ENCODE measurements around the gene GP1BA.
A peak's percentile ranks its signal among the peaks of the same experiment; 100 is the strongest.

GP1BA gene

DNA sequence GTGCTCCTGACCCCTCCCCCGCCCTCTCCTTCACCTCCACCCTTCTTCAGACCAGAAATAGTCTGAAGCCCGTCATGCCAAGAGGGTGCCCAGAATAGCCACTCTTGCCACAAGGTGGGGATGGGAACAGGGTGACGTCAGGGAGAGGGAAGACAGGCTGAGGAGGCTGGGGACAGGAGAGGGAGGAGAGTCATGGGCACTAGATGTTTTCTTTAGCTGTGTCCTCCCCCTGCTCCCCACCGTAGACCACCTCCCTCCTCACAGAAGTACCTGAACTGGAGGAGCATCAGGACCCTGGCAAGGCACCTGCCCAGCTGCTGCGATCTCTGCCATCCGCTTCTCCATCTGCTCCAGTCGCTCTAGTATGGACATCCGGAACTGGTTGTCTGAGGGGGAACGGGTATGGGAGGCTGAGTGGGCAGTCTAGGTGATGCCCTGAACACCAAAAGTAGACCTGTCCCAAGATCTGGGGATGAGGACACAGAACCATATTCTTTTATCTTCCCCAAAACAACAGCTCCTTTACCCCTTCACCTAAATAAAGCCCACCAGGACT, 42.1 kb downstream of the GP1BA start:
- no peak for DNase-seq (ENCODE audit: low spot score)

DNA sequence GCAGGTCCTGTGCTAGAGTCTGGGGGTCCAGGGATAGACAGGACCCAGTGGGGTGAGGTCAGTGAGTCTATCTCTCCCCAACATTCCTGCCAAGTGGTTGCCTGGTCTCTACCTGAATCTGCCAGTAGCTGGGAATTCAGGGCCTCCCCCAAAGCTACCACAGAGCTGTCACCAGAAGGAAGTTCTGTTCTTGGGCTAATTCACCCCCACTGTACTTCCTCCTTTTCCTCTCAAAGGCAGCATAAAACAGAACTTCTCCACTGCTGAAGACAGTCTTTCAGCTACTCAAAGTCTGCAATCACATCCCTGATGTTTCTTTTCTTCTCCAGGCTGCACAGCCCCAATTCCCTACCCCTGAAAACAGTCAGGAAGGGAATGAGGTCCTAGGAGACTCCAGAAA, 46.6 kb downstream of the GP1BA start:
- no peak for DNase-seq (ENCODE audit: low spot score)

- DNase-seq (ENCODE audit: low spot score) = peak; percentile 47
These were observed 48.7 kb downstream of the GP1BA start for GRCh38 chr17:4980644-4981216.

DNA sequence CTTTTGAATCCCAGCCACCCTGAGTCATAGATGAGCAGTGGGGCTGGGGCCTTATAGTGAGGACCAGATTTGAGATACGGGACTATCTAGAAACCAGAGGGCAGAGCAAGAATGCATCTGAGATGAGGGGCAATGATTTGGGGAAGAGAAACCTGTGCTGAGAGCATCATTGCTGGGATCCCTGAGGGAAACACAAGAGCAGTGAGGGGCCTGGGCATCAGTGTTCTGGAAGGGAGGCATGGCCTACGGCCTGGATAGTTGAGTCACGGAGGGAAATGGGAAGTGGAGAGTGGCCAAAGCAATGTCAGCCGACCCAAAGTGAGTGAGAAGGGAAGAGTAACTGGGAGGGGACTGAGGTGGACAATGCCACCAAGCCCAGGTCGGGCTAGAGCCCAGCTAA, 50.2 kb downstream of the GP1BA start:
- no peak for DNase-seq (ENCODE audit: low spot score)

Data from HuH-7 (cell line).